Colon (tissue), 2 donors: ENCODE data around the gene MRRF.

Experiments used
- FAIRE-seq: peaks from 2 replicates; lab custom pipeline; 2012; peaks lifted over from hg19 to GRCh38; lab: Jason Lieb, UNC
- donor health status: control.
- donor health status: control.

Gene MRRF

DNA sequence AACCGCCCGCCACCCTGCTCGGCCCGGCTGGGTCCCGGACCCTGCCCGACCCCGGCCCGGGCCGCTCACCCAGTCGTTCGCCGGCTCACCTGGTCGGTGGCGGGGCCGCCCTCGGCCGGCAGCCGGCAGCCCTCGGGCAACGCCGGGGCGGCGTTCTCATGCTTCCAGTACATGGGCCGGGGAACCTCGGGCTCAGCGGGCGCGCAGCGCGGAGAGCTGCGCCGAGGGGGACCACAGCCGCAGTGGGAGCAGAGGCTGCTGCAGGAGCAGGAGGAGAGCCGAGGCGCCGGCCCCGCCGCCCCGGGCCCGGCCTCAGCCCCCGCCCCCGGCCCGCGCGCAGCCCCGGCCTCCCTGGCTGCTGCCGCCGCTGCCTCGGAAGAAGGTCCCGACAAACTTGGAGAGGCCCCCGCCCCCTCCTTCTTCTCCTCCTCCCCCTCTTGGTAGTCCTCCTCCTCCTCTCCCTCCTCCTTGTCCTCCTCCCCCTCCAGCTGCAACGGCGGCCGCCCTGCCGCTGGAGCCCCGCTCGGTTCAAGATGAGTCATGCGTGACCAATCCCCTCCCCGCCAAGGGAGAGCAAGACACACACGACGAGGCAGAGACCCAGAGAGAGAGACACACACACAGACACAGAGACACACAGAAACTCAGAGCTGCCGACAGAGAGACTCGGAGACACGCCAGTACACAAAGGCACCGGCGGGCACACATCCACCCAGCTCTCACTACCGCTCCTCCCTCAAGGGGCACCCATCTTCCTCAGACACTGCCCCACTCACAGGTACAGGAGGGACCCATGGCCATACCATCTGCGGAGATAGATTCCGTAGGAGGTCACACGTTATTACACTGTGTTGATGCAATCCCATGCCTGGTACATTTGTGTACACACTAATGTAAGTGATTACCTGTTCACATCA is 35.9 kb upstream of the MRRF start, which contains the start of gene LHX6:
TSS of gene LHX6 (minus strand) at position 390 of the 917 bp plus-strand sequence. CDS start at position 173, 217 bp downstream.
- FAIRE-seq = no peak

DNA sequence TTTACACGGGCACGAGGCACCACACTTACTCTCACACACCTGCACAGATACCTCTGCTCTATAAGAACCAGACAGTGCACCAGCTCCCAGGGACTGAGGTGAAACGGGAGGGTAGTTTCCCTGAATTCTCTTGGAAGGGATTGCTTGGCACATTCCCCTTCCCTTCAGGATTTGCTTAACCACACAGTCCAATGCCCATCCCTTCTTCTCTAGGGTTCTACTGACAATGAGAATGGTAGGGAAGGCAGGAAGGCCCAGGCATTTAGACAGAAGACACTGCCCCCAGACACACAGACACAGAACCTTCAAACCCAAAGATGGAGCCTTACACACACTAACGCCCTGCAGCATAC is 35.2 kb upstream of the MRRF start:
- no peak for FAIRE-seq

DNA sequence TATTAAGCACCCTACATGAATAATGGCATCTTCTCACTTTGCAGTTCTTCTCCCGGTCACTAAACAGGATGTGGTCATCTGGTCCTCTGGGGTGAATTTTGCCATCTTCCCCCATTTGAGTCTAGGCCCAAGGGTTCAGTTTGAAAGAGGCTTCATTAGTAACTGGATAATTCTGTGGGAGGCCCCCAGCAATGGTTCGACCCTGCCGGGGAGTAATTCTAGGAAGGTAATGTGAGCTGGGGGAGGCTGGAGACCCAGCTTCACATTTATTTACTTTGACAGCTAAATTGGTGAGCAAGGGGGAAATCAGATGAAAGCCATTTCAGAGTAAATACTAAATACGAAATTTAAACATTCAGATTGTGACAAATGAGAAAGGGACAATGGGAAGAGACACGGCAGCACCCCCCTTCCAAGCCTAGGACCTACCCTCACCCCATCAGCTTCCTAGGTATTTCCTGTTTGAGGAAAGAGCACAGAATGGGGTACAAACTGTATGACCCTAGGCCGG is 31.8 kb upstream of the MRRF start:
- FAIRE-seq = no peak

DNA sequence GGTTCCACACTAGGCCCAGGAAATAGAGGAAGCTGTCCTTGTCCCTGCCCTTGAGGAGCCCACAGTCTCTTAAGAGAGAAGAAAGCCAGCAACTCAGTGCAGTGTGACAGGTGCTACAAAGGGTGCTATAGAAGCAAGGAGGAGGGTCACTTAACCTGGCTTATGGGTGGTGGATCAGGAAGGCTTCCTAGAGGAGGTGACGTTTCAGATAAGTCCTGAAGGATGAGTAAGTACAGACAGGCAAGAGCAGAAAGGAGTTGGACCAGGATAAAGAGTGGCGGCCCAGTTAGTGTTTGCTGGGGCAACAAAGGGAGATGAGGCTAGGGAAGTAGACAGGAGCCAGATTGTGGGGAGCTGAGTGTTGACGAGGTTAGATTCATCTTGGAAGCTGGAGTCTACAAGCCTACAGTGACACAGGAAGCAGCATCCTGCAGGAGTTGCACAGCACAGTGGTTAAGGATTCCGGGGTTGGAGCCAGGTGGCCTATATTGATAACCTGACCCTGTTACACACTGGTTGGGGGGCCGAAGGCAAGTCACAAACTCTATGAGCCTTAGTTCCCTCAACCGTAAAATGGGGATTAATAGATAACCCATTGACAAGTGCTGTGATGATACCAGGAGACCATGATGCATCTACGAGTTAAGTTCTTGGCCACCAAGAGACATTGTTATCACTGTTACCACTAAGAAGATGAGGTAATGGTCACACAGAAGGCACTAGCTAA is 30.5 kb upstream of the MRRF start:
- no peak for FAIRE-seq

DNA sequence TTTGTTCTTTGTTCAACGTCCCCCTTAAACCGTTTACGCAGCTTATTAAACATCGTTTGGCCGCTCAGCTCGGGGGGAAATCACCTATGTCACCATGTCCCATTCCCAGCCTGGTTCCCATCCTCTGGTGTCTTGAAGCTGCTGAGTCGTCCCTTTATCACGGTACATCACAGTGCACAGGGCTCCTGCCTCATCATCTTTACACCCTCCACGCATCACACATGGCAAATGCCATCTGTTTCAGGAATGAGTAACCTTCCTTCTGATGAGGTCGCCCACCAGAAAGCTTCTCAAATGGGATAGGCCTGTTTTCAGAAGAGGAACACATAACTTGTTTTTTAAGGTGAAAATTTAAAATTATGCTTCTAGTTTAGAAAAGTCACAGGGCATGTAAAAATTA is 28.0 kb upstream of the MRRF start:
- no peak for FAIRE-seq

DNA sequence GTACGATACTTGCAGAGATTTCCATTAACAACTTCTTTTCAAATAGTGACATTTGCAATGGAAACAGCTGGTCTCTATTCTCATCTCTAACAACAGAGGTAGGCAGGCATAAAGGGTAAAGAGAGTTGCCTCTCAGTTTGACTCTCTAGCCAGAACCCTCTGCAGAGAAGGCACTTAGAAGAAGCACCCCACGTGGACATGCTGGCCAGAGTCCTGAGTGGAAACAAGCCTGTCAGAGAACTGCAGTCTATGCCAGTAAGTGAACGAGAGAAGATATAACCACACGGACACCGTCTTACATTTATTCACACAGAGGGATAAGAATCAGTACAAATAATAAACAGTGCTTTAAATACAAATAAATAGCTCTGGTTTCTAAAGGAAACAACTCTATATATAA is 25.0 kb upstream of the MRRF start:
- no peak for FAIRE-seq

DNA sequence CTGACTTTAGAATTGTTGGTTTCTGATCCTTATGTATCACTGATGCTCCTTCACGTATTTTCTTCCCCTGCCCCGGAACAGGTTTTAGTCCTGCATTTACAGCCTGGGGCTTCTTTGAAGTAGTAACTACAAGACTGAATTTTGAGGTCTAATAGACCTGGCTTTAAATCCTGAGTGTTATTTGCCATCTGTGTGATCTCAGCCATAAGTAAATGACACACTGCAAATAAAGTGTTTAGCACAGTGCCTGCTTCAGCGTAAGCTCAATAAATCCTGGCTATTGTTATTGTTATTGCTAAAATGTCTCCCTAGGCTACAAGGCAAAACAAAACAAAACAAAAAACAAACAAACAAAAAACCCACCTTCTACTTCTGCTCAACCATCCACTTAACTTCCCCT is 20.3 kb upstream of the MRRF start:
- FAIRE-seq = no peak

DNA sequence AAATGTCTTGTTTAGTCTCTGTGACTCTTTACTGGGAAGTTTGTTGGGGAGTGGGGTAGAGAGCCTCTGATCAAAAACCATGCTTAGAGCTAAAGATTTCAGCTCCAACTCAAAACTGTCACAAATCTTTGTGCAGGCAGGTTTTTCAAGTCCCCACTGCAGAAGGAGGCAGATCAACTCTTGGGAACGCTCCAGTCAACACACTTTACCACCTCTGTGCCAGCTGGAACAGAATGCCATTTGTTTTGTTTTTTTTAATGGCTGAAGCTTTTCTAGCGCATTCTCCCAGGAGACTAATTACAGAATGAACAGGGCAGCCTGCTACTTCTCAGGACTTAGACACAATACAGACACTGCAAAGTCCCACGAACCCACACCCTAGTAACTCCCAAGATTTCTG is 18.0 kb upstream of the MRRF start:
- FAIRE-seq = no peak

DNA sequence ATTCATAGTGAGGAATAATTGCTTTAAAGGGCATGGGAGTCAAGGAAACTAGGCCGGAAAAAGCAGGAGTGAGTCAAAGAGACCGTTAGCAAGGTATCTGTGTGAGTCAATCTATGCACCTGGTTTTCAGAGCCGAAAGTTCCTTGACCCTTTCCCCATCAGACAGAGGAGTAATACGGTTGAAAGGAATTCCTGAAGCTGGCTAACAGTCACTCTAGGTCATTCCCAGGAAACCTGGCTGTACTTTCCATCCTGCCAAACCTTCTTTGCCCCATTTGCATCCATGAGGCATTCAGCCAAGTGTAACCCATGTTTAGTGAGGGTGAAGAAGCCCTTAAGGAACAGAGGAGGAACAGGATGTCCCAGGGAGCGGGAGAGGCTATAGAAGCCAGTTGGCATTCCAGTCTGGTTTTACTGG is 16.2 kb upstream of the MRRF start:
- no peak for FAIRE-seq

DNA sequence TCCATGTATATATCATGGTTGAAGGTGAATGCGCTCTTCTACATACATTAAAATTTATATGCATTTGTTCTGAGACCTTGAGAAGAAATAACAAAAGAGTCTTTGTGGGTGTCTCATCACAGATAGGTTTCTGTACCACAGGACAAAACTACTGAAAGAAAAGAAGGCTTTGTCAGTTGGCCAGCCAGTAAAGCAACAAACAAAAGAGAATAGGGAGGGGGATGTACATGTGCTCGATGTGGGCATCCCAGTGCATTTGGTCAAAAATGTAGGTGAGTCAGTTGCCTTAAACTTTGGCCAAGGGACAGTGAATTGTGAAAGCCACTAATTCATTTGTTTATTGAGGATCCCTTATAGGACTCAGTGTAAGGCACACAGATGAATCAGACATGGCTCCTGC is 13.3 kb upstream of the MRRF start:
- FAIRE-seq = no peak

DNA sequence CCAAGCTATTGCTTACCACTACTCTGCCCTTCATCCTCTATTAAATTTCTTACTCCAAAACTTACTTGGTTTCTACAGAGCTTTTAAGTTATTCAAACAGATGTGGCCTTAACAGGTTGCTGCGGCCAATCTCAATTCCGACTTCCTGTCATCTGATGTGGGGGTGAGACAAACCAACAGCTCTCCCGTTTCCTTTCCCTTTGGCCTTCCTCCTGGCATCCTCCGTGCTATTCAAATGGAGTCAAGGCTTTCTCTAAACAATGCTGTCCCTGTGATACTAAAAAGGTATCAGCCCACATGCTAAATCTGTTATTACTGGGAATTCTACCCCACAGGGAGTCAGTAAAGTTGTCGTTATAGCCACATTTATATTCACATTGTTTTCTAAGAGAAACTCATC is 11.9 kb upstream of the MRRF start:
- no peak for FAIRE-seq

DNA sequence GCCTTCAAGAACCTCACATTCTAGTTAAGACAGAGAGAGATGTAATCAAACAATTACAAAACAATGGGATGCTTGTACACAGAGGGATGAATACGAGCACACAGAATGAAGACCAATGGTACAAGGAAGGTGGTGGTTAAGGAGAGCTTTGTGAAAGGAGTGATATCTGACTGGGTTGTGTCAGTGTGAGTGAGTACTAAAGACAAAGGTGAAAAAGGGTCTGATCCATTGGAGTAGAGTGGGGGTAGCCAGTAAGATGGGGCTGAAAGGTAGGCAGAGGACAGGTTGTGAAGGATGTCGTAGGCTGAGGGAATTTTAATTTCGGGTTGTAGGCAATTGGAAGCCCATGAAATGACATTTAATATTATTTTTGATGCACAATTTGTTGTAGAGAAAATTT is 9.9 kb upstream of the MRRF start:
- FAIRE-seq = no peak

DNA sequence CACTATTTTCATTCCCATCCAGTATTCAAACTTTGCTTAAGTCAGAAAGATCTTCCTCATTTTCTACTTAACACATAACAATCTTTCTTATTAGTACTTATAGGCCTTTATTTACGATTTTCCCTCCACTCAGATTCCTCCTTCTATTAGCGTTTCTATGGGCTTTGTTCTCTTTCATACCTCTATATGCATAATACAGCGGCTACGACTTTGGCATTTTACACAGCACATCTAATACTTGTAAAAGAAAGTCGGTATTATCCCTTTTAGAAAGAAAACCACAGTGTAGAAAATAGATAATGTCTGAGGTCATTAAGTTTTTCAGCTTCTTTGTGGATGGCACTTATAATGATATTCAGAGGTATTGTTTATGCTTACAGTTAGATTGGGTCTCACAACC is 8.5 kb upstream of the MRRF start:
- no peak for FAIRE-seq

DNA sequence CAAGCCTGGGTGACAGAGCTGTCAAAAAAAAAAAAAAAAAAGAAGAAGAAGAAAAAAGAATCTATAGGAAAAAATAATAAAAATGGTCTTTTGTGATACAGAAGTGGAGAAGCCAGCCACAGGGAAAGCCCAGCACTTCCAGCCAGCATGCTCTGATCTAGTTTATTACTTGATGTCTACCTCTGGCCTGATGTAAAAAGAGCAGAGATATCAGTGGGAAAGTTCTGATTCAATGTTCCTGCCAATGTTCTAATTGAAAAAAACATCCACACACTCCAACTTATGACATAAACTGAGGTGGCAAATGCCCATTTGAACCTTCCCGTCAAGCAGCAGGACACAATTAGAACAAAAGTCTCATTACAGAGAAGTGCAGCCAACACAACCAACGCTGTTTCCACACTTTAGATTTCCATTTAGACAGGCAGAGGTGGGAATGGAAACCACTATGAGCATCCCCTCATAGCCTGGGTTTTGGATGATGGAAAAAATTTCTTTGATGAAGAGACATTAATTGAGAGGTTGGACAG is 5.7 kb upstream of the MRRF start:
- no peak for FAIRE-seq

DNA sequence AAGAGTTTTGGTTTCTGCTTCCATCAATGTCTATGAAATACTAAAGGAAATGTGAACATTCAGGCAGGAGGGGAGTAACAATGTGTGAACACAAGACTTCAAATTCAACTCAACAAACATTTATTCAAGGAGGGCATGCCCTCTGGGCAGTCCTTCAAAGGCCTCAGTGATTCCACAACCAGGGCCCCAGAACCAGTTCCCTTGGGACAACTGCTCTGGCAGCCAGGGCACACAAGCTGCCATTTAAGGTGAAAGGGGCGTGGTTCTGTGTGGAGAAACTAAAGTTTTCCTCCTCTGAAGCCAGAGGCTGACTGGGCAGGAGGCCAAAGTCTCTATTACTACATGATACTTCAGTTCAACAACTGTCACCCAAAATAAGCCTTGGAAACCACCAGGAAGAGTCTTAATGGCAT is 3.2 kb upstream of the MRRF start:
- FAIRE-seq = no peak

DNA sequence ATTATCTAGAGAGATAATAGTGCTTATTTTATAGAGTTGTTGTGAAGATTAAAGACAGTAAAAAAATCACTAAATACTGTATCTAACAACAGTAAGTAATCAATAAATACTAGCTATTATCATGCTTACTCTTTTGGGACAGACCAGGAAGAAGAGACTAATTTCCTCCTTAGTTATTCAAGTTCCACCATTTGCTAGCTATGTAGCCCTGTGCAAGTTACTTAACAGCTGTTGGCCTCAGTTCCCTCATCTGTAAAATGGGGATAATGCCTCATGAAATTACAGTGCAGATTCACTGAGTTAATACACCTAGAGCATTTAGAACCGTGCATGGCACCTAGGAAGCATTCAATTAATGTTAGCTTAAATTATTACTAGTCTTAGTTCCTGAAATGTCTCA is 2.6 kb upstream of the MRRF start:
- FAIRE-seq = no peak

DNA sequence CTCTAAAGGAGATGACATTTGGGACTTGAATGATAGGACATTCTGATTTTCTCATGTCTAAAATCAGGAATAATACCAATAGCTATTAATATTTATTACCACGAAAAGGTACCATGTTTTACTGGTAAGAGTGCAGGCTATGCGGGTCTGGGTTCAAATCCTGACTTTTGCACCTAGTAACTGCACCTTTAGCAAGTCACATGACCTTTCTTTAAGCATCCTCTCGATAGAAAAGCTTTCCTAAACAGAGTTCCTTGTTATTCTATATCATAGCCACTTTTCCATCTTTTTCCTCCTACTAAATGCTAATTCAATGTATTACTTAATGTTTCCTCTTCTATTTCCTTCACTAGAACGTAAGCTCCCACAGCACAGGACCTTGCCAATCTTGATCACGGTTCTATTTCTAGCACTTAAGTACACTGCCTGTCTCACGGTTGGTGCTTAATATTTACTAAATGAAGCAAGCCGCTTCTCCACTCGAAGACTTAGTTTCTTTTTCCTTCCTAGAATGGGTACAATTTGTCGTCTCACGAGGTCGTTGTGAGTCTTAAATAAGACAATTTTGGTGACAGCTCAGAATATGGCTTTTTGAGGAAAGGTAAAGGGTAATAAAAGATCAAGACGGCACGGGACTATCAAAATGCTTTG is 858 bp upstream of the MRRF start:
- no peak for FAIRE-seq

DNA sequence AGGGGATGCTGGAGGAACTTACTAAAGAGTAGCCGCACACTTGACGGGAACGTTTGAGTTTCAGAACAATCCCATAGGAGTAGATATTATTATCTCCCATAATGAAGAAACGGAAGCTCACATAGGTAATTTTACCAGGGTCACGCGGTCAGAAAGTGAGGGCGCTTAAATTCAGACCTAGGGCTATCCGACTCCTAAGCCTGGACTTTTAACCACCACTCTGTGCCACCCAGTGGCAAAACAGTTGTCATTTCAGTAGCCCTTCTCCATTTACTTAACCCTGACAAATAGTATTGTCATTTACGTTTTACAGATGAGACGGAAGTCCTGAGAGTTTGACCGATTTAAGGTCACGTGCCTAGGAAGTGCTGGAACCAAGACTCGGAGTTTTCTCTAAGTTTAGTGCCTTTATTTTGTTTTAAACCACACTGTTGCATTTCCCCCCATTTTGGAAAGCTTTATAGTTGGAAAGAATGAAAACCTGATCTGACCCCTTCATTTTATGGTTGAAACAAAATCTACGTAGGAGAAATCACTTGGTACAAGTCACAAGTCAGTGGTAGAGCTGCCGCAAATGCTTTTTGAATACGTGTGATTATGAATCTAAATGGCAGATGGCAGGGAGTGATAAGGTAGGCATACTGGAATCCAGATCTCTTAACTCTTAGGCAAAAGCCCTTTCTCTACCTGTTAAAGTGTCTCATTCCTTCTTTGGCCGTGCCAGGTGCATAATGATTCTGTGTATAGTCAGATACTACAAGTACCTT is 650 bp downstream of the MRRF start:
- FAIRE-seq = no peak

DNA sequence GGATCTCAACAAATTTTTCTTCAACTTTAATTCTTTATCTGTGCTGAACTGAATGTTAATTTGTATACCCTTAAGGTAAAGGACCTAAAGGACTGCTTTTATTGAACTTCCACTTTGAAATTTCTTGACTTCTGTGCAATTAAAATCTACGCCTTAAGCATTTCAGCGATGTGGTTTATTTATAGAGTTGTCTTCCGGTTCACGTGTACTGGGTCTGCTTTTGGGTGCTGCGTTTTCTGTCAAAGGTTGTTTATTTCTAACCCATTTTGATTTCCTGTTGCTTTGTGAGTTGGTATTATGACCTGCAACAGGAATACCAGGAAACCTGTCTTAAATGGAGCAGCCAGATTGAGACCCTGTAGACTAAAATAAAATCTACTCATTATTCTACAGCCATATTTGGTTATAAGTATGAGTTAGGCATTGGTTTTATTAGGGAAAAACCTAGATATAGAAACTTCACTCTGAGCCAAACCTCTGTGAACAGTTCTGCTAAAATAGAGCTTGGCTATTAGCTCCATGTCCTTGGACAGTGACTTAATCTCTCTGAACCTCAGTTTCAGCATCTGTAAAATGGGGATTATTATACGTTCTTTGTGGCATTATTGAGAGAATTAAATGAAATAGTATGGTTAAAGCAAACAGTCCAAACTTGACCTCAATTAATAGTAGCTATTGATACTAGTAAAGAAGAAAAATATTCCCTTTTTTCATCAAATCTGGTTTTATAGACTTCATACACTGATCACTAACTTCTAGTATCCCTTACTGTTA is 3.5 kb downstream of the MRRF start:
- no peak for FAIRE-seq

DNA sequence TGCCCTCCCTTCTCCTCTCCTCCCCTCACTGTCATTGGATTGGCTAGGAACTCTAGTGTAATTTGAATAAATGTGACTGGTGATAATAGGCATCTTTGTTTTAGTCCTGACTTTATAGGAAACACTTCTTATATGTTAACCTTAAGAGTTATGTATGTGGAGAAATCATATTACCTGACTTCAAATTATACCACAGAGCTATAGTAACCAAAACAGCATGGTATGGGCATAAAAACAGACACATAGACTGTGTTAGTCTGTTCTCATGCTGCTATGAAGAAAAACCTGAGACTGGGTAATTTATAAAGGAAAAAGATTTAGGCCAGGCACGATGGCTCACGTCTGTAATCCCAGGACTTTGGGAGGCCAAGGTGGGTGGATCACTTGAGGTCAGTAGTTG is 9.4 kb downstream of the MRRF start:
- FAIRE-seq = no peak

DNA sequence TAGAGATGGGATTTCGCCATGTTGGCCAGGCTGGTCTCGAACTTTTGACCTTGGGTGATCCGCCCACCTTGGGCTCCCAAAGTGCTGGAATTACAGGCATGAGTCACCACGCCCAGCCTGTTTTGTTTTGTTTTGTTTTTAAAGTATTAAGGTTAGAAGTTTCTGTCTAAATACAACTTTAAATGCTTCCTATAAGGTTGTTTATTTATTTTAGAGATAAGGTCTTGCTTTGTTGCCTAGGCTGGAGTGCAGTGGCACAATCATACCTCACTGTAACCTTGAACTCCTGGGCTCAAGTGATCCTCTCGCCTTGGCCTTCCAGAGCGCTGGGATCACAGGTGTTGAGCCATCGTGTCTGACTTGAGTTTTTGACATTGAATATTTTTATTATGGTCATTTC is 11.4 kb downstream of the MRRF start:
- no peak for FAIRE-seq
